ENCODE measurements around the gene DNMT3A. TPM values are rescaled to one million over a fixed set of nuclear protein-coding genes. Genes with fewer than 3 reads are reported as not detected.

The DNMT3A gene
- total and polyA plus RNA-seq, 4 donors: 33.7 to 52.3 (median 43.0) TPM

DNA sequence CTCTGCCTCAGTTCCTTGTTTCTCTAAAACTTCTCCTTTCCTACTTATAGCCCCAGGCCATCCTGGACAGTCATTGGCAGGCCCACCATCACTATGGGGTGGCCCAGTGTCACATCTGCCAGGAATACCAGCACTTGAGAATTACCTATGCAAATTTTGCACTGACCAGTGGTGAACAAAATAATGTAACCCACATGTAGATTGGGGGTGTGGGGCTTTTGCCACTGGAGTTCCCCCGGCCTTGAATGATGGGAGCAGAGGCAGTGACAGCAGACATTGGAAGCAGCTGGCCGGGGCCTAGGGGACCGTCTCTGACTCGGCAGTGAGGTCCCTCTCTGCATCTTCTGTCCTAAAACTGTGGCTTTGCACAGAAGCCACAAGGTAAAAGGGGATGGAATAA, 24.9 kb upstream of the DNMT3A start:
- DNase-seq (ENCODE audit: low read depth in 4 of 6, low spot score in 6 of 6): no peak
- no peaks in the 10 kb centered on the region for H3K9me3 ChIP-seq (ENCODE audit: control insufficient read depth, insufficient read depth, low read length)
- WGBS (ENCODE audit: insufficient coverage): 100% methylated on average over 1 of the region's 4 CpGs
- H3K27ac ChIP-seq (ENCODE audit: low read depth, low read length): no peak overlapping the region
- H3K4me3 ChIP-seq (ENCODE audit: low read depth, low read length): no peak overlapping the region
- no peaks in the 10 kb centered on the region for H3K27me3 ChIP-seq (ENCODE audit: control insufficient read depth, insufficient read depth, low read length)
- no peaks in the 10 kb centered on the region for H3K36me3 ChIP-seq (ENCODE audit: control insufficient read depth, insufficient read depth, low read length)
- H3K4me1 ChIP-seq (ENCODE audit: control insufficient read depth, insufficient read depth, low read length): peaks cover 20% of the 10 kb centered on the region

DNA sequence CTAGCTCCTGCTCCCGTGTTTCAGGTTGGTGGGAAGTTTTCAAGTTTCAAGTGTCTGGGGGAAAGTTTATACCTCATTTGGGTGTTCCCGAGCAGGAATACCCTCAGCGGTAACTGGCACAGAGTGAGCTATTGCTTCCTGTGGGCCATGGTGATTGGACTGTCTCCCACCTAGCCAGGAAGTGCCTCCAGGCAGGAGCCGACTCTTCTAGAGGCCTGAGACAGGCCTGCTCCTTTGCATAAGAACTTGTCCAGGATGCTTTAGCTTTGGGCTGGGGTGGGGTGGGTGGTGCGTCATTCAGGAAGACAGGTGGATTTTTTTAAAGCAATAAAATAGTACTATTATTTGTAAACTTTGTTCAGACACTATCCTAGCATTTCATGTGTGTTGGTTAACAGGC, 23.5 kb upstream of the DNMT3A start:
- Histone ChIP-seq H3K36me3 (ENCODE audit: control insufficient read depth, insufficient read depth, low read length) (no peaks in the 10 kb centered on the region), H3K9me3 (ENCODE audit: control insufficient read depth, insufficient read depth, low read length) (no peaks in the 10 kb centered on the region), H3K4me1 (ENCODE audit: control insufficient read depth, insufficient read depth, low read length) (peaks cover 23% of the 10 kb centered on the region), H3K27ac (ENCODE audit: low read depth, low read length) (no peak overlapping the region), H3K27me3 (ENCODE audit: control insufficient read depth, insufficient read depth, low read length) (no peaks in the 10 kb centered on the region), H3K4me3 (ENCODE audit: low read depth, low read length) (no peak overlapping the region)
- DNase-seq (ENCODE audit: low read depth in 4 of 6, low spot score in 6 of 6): no peak
- 45% methylated on average over 4 of the region's 5 CpGs for WGBS (ENCODE audit: insufficient coverage)

DNA sequence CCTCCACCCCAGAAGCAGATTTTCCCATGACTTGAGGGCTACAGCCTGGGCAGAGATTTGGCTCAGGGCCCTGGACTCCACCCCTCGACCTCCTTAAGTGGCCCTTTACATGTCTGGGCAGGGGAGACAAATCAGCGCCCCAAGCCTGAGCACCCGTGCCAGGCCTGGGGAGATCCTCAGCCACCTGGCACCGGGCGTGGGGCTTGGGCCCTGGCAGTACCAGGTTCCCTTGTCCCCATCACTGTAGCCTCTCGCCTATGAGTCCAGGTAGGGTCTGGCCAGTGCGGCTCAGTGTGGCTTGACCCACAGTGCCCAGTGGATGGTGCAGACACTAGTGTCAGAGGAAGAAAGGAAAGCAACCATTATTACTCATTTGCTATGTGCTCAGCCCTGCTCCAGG, 22.0 kb upstream of the DNMT3A start:
- Histone ChIP-seq H3K4me1 (ENCODE audit: control insufficient read depth, insufficient read depth, low read length) (peaks cover 22% of the 10 kb centered on the region), H3K9me3 (ENCODE audit: control insufficient read depth, insufficient read depth, low read length) (no peaks in the 10 kb centered on the region), H3K36me3 (ENCODE audit: control insufficient read depth, insufficient read depth, low read length) (no peaks in the 10 kb centered on the region), H3K4me3 (ENCODE audit: low read depth, low read length) (no peak overlapping the region), H3K27ac (ENCODE audit: low read depth, low read length) (no peak overlapping the region), H3K27me3 (ENCODE audit: control insufficient read depth, insufficient read depth, low read length) (no peaks in the 10 kb centered on the region)
- WGBS (ENCODE audit: insufficient coverage): 95% methylated on average over 7 of the region's 7 CpGs
- DNase-seq (ENCODE audit: low read depth in 4 of 6, low spot score in 6 of 6): no peak

DNA sequence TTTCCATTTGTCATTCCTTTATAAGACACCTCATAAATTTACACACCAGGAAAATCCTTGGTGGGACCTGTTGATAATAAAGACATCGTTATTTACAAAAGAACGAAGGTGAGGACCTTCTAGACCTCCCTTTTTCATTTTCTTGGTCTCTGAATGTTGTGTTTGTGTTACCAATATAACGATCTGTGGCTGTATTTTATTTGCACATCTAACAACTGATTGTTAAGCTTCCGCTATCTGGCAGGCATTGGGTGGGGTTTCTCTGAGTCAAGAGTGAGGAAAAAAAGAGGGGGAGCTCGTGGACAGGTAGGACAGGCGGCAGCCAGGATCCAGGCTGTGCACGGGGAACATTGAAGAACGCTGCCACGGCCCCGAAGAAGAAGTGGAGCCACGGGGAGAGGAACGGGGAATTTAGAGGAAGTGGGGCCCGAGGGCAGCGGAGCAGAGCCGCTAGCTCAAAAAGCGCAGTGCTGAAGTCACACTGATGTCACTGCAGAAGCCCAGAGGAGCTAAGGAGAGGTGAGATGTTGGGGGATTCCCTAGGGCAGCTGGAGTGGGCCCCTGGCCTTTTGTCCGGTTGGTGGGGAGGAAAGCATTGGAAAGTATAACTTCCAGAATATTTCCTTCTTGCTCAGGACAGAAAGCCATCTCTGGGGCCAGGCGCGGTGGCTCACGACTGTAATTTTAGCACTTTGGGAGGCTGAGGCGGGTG, 20.9 kb upstream of the DNMT3A start:
- 75% methylated on average over 14 of the region's 21 CpGs for WGBS (ENCODE audit: insufficient coverage)
- no peaks in the 10 kb centered on the region for H3K27me3 ChIP-seq (ENCODE audit: control insufficient read depth, insufficient read depth, low read length)
- no peak for DNase-seq (ENCODE audit: low read depth in 4 of 6, low spot score in 6 of 6)
- H3K4me1 ChIP-seq (ENCODE audit: control insufficient read depth, insufficient read depth, low read length): peaks cover 13% of the 10 kb centered on the region
- H3K9me3 ChIP-seq (ENCODE audit: control insufficient read depth, insufficient read depth, low read length): no peaks in the 10 kb centered on the region
- no peaks in the 10 kb centered on the region for H3K36me3 ChIP-seq (ENCODE audit: control insufficient read depth, insufficient read depth, low read length)
- H3K4me3 ChIP-seq (ENCODE audit: low read depth, low read length): peak overlapping the region; percentile 22
- no peak overlapping the region for H3K27ac ChIP-seq (ENCODE audit: low read depth, low read length)

DNA sequence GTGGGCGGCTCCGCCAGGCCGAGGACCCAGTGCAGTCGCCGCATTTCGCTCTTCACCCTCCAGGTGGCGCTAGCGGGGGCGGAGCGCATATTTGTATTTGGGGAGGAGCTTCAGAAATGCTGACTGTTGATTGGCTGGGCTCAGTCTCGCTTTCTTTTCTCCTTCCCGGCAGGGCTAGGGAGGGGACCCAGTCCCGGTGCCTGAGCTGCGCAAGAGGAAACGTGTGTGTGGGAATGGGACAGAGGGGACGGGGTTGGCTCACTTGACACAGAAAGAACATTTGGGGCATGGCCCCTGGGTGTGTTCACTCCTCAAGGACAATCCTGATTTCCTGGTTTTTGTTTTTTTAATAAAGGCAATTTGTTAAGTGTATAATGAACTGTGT, 20.3 kb upstream of the DNMT3A start:
- no peaks in the 10 kb centered on the region for H3K36me3 ChIP-seq (ENCODE audit: control insufficient read depth, insufficient read depth, low read length)
- DNase-seq (ENCODE audit: low read depth in 4 of 6, low spot score in 6 of 6): peak; percentile 80 to 97 (median 87)
- under 1% methylated on average over 16 of the region's 16 CpGs for WGBS (ENCODE audit: insufficient coverage)
- H3K4me3 ChIP-seq (ENCODE audit: low read depth, low read length): peak overlapping the region; percentile 22
- H3K4me1 ChIP-seq (ENCODE audit: control insufficient read depth, insufficient read depth, low read length): peaks cover 9% of the 10 kb centered on the region
- H3K9me3 ChIP-seq (ENCODE audit: control insufficient read depth, insufficient read depth, low read length): no peaks in the 10 kb centered on the region
- no peak overlapping the region for H3K27ac ChIP-seq (ENCODE audit: low read depth, low read length)
- no peaks in the 10 kb centered on the region for H3K27me3 ChIP-seq (ENCODE audit: control insufficient read depth, insufficient read depth, low read length)

DNA sequence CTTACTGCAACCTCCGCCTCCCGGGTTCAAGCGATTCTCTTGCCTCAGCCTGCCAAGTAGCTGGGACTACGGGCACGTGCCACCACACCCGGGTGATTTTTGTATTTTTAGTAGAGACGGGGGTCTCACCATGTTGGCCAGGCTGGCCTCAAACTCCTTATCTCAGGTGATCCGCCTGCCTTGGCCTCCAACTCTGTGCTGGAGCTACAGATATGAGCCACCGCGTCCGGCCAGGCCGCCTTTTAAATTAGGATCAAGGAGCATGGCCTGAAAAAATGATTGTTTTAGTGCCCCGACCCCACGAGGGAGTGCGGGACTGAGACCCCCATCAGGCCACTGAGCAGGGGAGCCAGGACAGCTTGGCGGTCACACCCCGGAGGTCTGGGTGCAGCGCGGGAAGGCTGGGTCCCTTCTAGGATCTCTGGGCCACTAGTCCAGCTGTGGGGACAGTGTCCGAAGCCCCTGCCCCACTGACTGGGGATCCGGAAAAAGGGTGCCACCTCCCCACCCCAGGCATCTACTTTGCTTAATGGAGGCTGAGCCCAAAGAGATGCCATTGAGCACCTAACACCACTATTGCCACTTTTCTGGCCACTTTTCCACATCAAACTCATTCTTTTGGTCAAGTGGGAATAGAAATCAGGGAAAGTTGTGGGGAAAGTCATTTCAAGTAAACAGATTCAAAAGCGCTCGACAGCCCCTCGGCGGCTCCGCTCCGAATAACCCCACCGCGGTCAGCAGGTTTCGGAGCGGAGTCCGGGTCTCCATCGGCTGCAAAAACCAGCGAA, 19.7 kb upstream of the DNMT3A start:
- H3K27me3 ChIP-seq (ENCODE audit: control insufficient read depth, insufficient read depth, low read length): no peaks in the 10 kb centered on the region
- no peak overlapping the region for H3K27ac ChIP-seq (ENCODE audit: low read depth, low read length)
- peak overlapping the region; percentile 14 for H3K4me3 ChIP-seq (ENCODE audit: low read depth, low read length)

DNA sequence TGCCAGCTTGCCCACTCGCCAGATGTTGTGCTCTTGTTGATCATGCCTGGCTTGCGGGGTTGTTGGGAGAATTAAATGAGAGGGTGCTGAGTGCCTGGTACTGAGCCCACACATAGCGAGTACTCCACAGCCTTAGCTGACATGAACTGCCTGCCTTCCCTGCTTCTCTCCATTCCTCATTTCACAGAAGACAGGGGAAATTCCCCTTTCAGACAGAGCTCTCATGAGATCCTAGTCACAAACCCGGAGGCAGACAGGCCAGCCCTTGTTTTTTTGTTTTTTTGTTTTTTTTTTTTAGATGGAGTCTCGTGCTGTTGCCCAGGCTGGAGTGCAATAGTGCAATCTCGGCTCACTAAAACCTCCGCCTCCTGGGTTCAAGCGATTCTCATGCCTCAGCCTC, 17.1 kb upstream of the DNMT3A start:
- no peak overlapping the region for H3K4me3 ChIP-seq (ENCODE audit: low read depth, low read length)
- H3K36me3 ChIP-seq (ENCODE audit: control insufficient read depth, insufficient read depth, low read length): no peaks in the 10 kb centered on the region
- H3K9me3 ChIP-seq (ENCODE audit: control insufficient read depth, insufficient read depth, low read length): no peaks in the 10 kb centered on the region
- 65% methylated on average over 5 of the region's 8 CpGs for WGBS (ENCODE audit: insufficient coverage)
- H3K27ac ChIP-seq (ENCODE audit: low read depth, low read length): no peak overlapping the region
- no peak for DNase-seq (ENCODE audit: low read depth in 4 of 6, low spot score in 6 of 6)
- no peaks in the 10 kb centered on the region for H3K27me3 ChIP-seq (ENCODE audit: control insufficient read depth, insufficient read depth, low read length)
- peaks cover 9% of the 10 kb centered on the region for H3K4me1 ChIP-seq (ENCODE audit: control insufficient read depth, insufficient read depth, low read length)

More for the DNA sequence above, 19.7 kb upstream of the DNMT3A start:
- Histone ChIP-seq H3K9me3 (ENCODE audit: control insufficient read depth, insufficient read depth, low read length) (no peaks in the 10 kb centered on the region), H3K4me1 (ENCODE audit: control insufficient read depth, insufficient read depth, low read length) (peaks cover 9% of the 10 kb centered on the region), H3K36me3 (ENCODE audit: control insufficient read depth, insufficient read depth, low read length) (no peaks in the 10 kb centered on the region)
- DNase-seq (ENCODE audit: low read depth in 4 of 6, low spot score in 6 of 6): no peak
- 53% methylated on average over 32 of the region's 34 CpGs for WGBS (ENCODE audit: insufficient coverage)

DNA sequence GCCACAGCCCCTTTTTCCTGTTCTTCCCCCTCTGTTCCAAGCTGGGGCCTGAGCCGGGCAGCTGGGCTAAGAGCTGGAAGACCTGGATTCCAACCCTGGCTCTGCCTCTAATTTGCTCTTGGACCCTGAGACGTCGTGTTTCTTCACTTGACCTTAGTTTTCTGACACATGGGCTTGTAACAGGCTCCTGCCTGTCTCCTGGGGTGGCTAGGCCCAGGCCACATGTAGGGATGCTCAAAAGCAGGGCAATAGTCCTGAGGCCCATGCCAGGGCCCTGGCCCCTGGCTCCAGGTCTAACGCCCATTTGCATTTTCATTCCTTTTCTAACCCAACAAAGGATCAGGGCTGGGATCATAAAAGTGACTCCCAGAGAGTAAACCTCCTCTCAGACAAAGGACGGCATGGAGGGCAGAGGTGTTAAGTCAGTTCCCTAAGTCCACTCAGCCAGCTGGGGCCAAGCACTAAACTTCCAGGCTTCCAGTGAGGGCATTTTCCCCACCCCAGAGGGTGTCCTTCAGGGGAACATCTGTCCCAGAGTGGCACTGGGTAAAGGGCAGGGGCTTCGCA, 16.6 kb upstream of the DNMT3A start:
- H3K36me3 ChIP-seq (ENCODE audit: control insufficient read depth, insufficient read depth, low read length): no peaks in the 10 kb centered on the region
- no peaks in the 10 kb centered on the region for H3K27me3 ChIP-seq (ENCODE audit: control insufficient read depth, insufficient read depth, low read length)
- H3K4me3 ChIP-seq (ENCODE audit: low read depth, low read length): no peak overlapping the region
- H3K9me3 ChIP-seq (ENCODE audit: control insufficient read depth, insufficient read depth, low read length): no peaks in the 10 kb centered on the region
- peaks cover 9% of the 10 kb centered on the region for H3K4me1 ChIP-seq (ENCODE audit: control insufficient read depth, insufficient read depth, low read length)
- WGBS (ENCODE audit: insufficient coverage): 82% methylated on average over 5 of the region's 6 CpGs
- no peak for DNase-seq (ENCODE audit: low read depth in 4 of 6, low spot score in 6 of 6)
- no peak overlapping the region for H3K27ac ChIP-seq (ENCODE audit: low read depth, low read length)

DNA sequence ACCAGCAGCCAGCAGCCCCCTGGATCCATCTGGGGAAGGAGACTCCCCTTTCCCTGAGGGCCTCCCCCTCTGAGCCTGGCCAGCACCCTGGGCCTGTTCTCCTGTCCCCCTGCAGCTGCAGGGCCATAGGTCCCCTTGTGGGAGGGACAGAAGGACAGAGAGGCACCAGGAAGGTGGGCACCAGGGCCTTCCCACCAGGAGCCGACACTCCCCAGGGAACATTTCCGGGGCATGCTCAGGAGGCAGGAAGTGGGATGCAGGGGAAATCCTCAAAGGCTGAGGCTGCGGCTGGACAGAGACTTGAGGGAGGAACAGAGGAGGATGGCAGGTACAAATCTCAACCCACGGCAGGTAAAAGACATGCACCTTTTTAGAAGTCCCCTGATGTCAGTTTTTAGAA, 14.4 kb upstream of the DNMT3A start:
- no peak for DNase-seq (ENCODE audit: low read depth in 4 of 6, low spot score in 6 of 6)

More for the DNA sequence above, 14.4 kb upstream of the DNMT3A start:
- H3K9me3 ChIP-seq (ENCODE audit: control insufficient read depth, insufficient read depth, low read length): no peaks in the 10 kb centered on the region
- H3K27me3 ChIP-seq (ENCODE audit: control insufficient read depth, insufficient read depth, low read length): no peaks in the 10 kb centered on the region
- WGBS (ENCODE audit: insufficient coverage): 80% methylated on average over 4 of the region's 4 CpGs
- no peak overlapping the region for H3K27ac ChIP-seq (ENCODE audit: low read depth, low read length)
- no peak overlapping the region for H3K4me3 ChIP-seq (ENCODE audit: low read depth, low read length)
- no peaks in the 10 kb centered on the region for H3K36me3 ChIP-seq (ENCODE audit: control insufficient read depth, insufficient read depth, low read length)
- H3K4me1 ChIP-seq (ENCODE audit: control insufficient read depth, insufficient read depth, low read length): no peaks in the 10 kb centered on the region
